HFF-Myc (cell line): Measurements from ENCODE around the gene ADPRH.
A peak's percentile ranks its signal among the peaks of the same experiment; 100 is the strongest.

Source experiments
- DNase-seq: peaks from one replicate; pipeline ENCODE4 v3.0.0-alpha.2; 2011; ENCODE audit warnings: low read depth; ENCODE audit errors: extremely low read depth
- H3K4me3 ChIP-seq: replicated peaks from 2 replicates; pipeline ENCODE4 v1.5.1; 2011; ENCODE audit warnings: low read depth, mild to moderate bottlenecking, control low read depth, low read length
- CTCF ChIP-seq: IDR thresholded peaks from 2 replicates; pipeline ENCODE4 v1.5.1; 2012; ENCODE audit warnings: mild to moderate bottlenecking, low read depth, low read length, control low read depth; ENCODE audit errors: missing control alignments

The ADPRH gene

GRCh38 chr3:119636891-119637611 lies 57.8 kb downstream of the ADPRH start:
- no peak for TF ChIP-seq CTCF
- no peak for DNase-seq

GRCh38 chr3:119637679-119638477 lies 58.6 kb downstream of the ADPRH start:
- H3K4me3 ChIP-seq = no peak overlapping the region
- no peak for TF ChIP-seq CTCF

More at GRCh38 chr3:119636891-119637611, 57.8 kb downstream of the ADPRH start:
- H3K4me3 ChIP-seq = no peak overlapping the region

More at GRCh38 chr3:119637679-119638477, 58.6 kb downstream of the ADPRH start:
- peak; percentile 69 for DNase-seq
